Measurements from ENCODE around the gene PSEN2. TPM values are rescaled to one million over a fixed set of nuclear protein-coding genes. Genes with fewer than 3 reads are reported as not detected.

PSEN2 gene
- 34.7 and 37.5 TPM in 2 replicates for total RNA-seq (2022)
- Bru-seq, nascent RNA, result percentile 67 among the genes with signal in this experiment
- percentile 66 among the genes with signal in this experiment for BruChase-seq, experiment 1, labeled RNA remaining after a 2-hour chase
- BruChase-seq, experiment 2, labeled RNA remaining after a 6-hour chase, result percentile 68 among the genes with signal in this experiment
- long read RNA-seq, transcript PSEN2-202 (13 exons, 2,306 nt), result major isoform, 12 of 62 reads
- long read RNA-seq, transcript PSEN2-203 (13 exons, 1,947 nt), result minor isoform, 9 of 62 reads
- long read RNA-seq, partial matches to known transcripts, result 27 of 62 reads
- long read RNA-seq, other reads (novel, unspliced or antisense), result 13 of 62 reads

DNA sequence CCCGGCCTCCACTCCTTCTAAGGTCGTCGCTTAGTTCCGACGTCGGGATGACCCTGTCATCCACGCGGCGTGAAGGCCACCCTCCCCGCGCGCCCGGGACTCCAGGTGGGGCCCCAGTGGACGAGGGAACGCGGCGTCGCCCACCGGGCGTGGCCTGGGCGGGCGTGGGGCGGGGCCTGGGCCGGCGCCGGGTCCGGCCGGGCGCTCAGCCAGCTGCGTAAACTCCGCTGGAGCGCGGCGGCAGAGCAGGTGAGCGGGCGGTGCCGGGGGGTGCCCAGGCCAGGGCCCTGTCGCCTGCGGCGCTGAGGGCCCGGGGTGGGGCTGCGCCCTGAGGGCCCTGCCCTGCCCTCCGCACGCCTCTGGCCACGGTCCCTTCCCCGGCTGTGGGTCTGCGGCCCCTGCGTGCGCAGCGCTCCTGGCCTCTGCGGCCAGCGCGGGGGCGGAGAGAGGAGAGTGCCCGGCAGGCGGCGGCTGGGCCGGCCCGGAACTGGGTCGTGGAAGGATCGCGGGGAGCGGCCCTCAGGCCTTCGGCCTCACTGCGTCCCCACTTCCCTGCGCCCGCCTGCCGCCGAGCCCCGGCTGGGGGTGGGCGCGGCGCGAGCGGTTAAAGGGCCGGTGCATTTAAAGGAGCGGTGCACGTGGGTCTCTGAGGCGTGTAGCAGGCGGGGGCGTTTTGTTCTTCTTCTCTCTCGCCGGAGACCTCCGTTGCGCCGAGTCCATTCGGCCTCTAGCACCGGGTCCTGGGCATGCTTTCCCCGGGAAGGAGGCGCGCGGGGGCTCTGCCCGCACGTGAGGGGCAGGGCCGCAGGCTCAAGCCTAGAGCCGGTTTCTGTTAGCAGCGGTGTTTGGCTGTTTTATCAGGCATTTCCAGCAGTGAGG lies at the start of gene PSEN2:
TSS of gene PSEN2 (plus strand) at position 216 of the 879 bp plus-strand sequence. CDS start 11,292 bp downstream, outside the sequence.
- intact Hi-C loops (cut with micrococcal nuclease; ENCODE audit: unreplicated experiment), result loop anchor here (5.0 kb wide), 1 partner anchor 72 kb away; the partner anchor contains the start of gene COQ8A
- peak within 1 kb of the TSS; percentile 87 for H3K4me3 Mint-ChIP-seq (ENCODE audit: unreplicated experiment)
- H3K27ac Mint-ChIP-seq (ENCODE audit: unreplicated experiment), result peak within 1 kb of the TSS; percentile 88
- TF ChIP-seq, protein P1, sequence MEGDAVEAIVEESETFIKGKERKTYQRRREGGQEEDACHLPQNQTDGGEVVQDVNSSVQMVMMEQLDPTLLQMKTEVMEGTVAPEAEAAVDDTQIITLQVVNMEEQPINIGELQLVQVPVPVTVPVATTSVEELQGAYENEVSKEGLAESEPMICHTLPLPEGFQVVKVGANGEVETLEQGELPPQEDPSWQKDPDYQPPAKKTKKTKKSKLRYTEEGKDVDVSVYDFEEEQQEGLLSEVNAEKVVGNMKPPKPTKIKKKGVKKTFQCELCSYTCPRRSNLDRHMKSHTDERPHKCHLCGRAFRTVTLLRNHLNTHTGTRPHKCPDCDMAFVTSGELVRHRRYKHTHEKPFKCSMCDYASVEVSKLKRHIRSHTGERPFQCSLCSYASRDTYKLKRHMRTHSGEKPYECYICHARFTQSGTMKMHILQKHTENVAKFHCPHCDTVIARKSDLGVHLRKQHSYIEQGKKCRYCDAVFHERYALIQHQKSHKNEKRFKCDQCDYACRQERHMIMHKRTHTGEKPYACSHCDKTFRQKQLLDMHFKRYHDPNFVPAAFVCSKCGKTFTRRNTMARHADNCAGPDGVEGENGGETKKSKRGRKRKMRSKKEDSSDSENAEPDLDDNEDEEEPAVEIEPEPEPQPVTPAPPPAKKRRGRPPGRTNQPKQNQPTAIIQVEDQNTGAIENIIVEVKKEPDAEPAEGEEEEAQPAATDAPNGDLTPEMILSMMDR (IDR thresholded peaks at IDR 0.05; ENCODE audit: insufficient read depth in 1 of 2, low read depth in 1 of 2, low read length in 1 of 2, severe bottlenecking in 1 of 2, unreplicated experiment in 1 of 2), result no peak
- Histone ChIP-seq H3K4me1 (peaks cover 3% of the 10 kb centered on the region), H3K9me3 (no peaks in the 10 kb centered on the region), H3K36me3 (ENCODE audit: control insufficient read depth, insufficient read depth, low read length) (no peaks in the 10 kb centered on the region), H3K27me3 (replicated peaks; ENCODE audit: control insufficient read depth, insufficient read depth, low read length) (no peaks in the 10 kb centered on the region), H3K4me3 (ENCODE audit: low read depth, low read length) (peak within 1 kb of the TSS; percentile 60)
- CTCF ChIA-PET, result no interaction called here
- H3K4me1 Mint-ChIP-seq (ENCODE audit: low read depth, unreplicated experiment), result peaks cover 7% of the 10 kb centered on the region
- no peaks in the 10 kb centered on the region for H3K27me3 Mint-ChIP-seq (ENCODE audit: insufficient read depth, unreplicated experiment)
- POLR2A ChIA-PET, result no interaction called here
- BruUV-seq (replicated peaks), result no TSS peak
- peak; percentile 66 to 86 for DNase-seq
- H3K9me3 Mint-ChIP-seq (ENCODE audit: unreplicated experiment), result peaks cover 7% of the 10 kb centered on the region
- peaks cover 9% of the 10 kb centered on the region for H3K36me3 Mint-ChIP-seq (ENCODE audit: insufficient read depth, unreplicated experiment)

DNA sequence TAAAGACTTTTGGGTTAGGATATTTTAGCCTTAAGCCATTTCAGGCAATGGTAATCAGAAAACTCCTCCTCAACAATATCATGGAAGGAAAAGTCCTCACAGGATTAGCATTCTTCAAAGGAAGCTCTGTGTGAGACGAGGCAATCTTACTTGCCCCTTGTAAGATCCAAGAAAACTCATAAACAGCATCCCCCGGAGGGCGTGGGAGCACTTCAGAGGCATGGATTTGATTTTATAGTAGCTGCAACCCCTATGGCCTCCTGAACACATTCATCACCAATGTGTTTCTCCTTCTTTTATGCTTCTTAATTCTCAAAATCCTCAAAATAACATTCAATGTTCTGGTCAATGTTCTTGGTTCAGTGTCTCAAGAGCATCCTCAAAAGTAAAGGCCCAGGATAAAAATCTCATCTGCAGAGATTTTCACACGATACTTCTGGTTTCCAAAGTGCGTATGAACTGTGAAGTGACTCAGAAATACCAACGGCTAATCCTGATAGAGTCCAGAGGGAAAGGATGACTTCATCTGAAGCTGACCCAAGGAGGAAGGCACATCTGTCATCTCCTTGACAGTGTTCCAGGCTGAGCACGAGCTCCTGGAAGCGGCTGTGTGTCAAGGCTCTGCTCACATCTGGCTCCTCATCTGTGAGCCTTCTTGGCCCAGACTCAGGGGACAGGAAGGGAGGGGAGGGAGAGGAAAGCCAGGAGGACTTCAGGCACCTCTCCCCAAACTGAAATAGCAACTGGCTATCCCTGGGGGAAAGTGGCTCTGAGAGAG lies 49.3 kb upstream of the PSEN2 start:
- intact Hi-C loops (cut with micrococcal nuclease; ENCODE audit: unreplicated experiment), result loop anchor here (10.0 kb wide), 1 partner anchor 276 kb away; the partner anchor contains the start of gene STUM
- TF ChIP-seq, protein P1 (IDR thresholded peaks at IDR 0.05; ENCODE audit: insufficient read depth in 1 of 2, low read depth in 1 of 2, low read length in 1 of 2, severe bottlenecking in 1 of 2, unreplicated experiment in 1 of 2), result no peak
- no TSS peak for BruUV-seq (replicated peaks)

DNA sequence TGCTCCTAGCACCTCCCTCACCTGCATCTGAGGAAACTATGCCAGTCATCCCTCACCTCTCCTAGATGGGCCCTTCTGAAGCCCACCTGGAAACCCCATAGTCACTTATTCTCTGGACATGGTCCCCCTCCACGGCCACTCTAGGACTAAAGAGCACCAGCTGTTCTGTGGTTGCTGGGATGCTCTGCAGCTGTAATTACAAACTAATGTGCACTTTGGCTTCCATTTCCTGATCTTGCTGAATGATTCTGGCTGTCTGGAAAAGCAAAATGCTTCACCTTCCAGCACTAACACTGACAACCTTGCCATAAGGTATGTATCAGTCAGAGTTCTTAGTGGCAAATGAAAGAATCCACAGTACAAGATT lies 48.7 kb upstream of the PSEN2 start:
- H3K27me3 Mint-ChIP-seq (ENCODE audit: insufficient read depth, unreplicated experiment), result no peaks in the 10 kb centered on the region
- POLR2A ChIA-PET, result no interaction called here
- H3K9me3 ChIP-seq, result no peaks in the 10 kb centered on the region
- TF ChIP-seq, protein P1 (IDR thresholded peaks at IDR 0.05; ENCODE audit: insufficient read depth in 1 of 2, low read depth in 1 of 2, low read length in 1 of 2, severe bottlenecking in 1 of 2, unreplicated experiment in 1 of 2), result no peak
- peaks cover 4% of the 10 kb centered on the region for H3K4me1 ChIP-seq
- H3K36me3 Mint-ChIP-seq (ENCODE audit: insufficient read depth, unreplicated experiment), result no peaks in the 10 kb centered on the region
- H3K4me3 ChIP-seq (ENCODE audit: low read depth, low read length), result no peak overlapping the region
- H3K4me1 Mint-ChIP-seq (ENCODE audit: low read depth, unreplicated experiment), result no peaks in the 10 kb centered on the region
- no peaks in the 10 kb centered on the region for H3K27me3 ChIP-seq (replicated peaks; ENCODE audit: control insufficient read depth, insufficient read depth, low read length)
- BruUV-seq (replicated peaks), result no TSS peak
- H3K36me3 ChIP-seq (ENCODE audit: control insufficient read depth, insufficient read depth, low read length), result no peaks in the 10 kb centered on the region
- no peak overlapping the region for H3K27ac Mint-ChIP-seq (ENCODE audit: unreplicated experiment)
- no peak for DNase-seq
- intact Hi-C loops (cut with micrococcal nuclease; ENCODE audit: unreplicated experiment), result loop anchor here (10.0 kb wide), 1 partner anchor 277 kb away; the partner anchor contains the start of gene STUM
- peaks cover 7% of the 10 kb centered on the region for H3K9me3 Mint-ChIP-seq (ENCODE audit: unreplicated experiment)
- CTCF ChIA-PET, result no interaction called here
- H3K4me3 Mint-ChIP-seq (ENCODE audit: unreplicated experiment), result no peak overlapping the region

More for the DNA sequence above, 49.3 kb upstream of the PSEN2 start:
- POLR2A ChIA-PET, result no interaction called here
- H3K4me3 Mint-ChIP-seq (ENCODE audit: unreplicated experiment), result no peak overlapping the region
- H3K27me3 ChIP-seq (replicated peaks; ENCODE audit: control insufficient read depth, insufficient read depth, low read length), result no peaks in the 10 kb centered on the region
- H3K4me3 ChIP-seq (ENCODE audit: low read depth, low read length), result no peak overlapping the region
- no peaks in the 10 kb centered on the region for H3K36me3 ChIP-seq (ENCODE audit: control insufficient read depth, insufficient read depth, low read length)
- no peak for DNase-seq
- no peaks in the 10 kb centered on the region for H3K27me3 Mint-ChIP-seq (ENCODE audit: insufficient read depth, unreplicated experiment)
- H3K27ac Mint-ChIP-seq (ENCODE audit: unreplicated experiment), result no peak overlapping the region
- CTCF ChIA-PET, result no interaction called here
- H3K36me3 Mint-ChIP-seq (ENCODE audit: insufficient read depth, unreplicated experiment), result no peaks in the 10 kb centered on the region
- no peaks in the 10 kb centered on the region for H3K9me3 ChIP-seq
- H3K9me3 Mint-ChIP-seq (ENCODE audit: unreplicated experiment), result peaks cover 7% of the 10 kb centered on the region
- H3K4me1 ChIP-seq, result peaks cover 9% of the 10 kb centered on the region
- no peaks in the 10 kb centered on the region for H3K4me1 Mint-ChIP-seq (ENCODE audit: low read depth, unreplicated experiment)

Measured in Caco-2 (cell line).